NT2/D1 (cell line): ENCODE results near the gene RAB31.

Experiments
- SUZ12 ChIP-seq: IDR thresholded peaks from 2 replicates; pipeline ENCODE4 v1.6.1; 2011; ENCODE audit not compliant: insufficient read length, insufficient read depth; ENCODE audit errors: extremely low read depth
- YY1 ChIP-seq: IDR thresholded peaks from 2 replicates; pipeline ENCODE4 v1.6.1; 2011; ENCODE audit not compliant: insufficient read length, insufficient read depth

DNA sequence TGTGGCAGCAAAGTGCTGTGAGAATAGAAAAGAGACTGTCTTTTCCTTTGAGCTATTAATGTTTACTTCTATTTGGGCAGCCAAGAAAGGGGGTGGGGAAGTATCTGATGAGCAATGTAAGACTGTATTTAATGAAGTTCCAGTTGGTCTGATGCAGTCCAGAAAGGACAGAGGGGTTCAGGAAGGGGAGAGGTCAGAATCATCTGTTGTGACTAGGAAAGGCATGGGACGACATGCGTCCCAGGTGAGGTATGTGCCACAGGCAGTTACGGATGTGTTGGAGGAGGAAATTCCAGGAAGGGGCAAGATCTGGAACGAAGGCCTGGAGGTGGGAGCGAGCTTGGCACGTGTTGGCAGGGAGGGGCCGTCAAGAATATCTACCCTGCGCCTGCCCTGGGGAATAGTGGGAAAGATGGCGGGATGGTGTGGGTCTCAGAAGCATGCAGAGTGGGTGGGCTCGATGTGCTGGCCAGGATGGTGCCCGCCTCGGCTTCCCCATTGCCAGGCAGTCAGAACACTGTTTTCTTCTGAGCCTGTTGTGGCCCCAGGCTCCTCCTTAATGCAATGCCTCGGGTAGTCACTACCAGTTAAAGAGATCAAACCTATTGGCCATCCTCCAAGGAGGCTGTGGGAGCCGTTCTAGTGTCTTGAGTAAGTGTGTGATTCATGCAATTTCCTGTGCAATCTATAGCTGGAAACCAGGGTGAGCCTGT is 119.8 kb downstream of the RAB31 start:
- no peak for TF ChIP-seq YY1
- TF ChIP-seq SUZ12, result no peak
